Gastroesophageal sphincter (tissue), 3 donors: ENCODE results near the gene SHOX.

ENCODE experiments used
- EP300 ChIP-seq: sonication (generic); formaldehyde crosslinking; IDR thresholded peaks from one replicate; pipeline ENCODE4 v1.6.1; 2017; ENCODE audit warnings: antibody characterized with exemption, mild to moderate bottlenecking
- TF ChIP-seq, protein P1 (sequence below), 4 experiments: fragments of 200-600 bp in 2 of 4; fragments of 450-650 bp in 2 of 4; sonication (generic) in 1 of 4; IDR thresholded peaks; one replicate each; pipeline ENCODE4 v1.5.1; 2017 to 2019; ENCODE audit warnings: antibody characterized with exemption in 4 of 4, mild to moderate bottlenecking in 2 of 4, moderate library complexity in 2 of 4

DNA sequence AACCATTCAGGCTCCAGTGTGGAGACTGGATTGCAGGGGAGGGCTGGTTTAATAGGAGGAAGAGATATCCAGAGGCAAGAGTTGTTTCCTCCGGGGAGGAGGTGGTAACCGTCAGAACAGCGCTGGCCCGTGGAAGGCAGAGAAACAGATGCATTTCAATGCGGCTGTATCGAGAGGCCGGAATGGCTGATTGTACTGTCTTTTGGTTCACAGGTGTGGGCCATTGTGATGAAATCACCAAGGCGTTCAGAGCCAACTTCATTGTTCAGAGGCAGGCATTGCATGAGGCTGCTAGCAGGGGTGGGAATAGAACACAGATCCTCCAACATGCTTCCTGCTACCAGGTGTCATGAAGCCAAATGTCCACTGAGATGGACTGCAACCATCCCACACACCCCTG, 53.0 kb downstream of the SHOX start:
- TF ChIP-seq, protein P1, sequence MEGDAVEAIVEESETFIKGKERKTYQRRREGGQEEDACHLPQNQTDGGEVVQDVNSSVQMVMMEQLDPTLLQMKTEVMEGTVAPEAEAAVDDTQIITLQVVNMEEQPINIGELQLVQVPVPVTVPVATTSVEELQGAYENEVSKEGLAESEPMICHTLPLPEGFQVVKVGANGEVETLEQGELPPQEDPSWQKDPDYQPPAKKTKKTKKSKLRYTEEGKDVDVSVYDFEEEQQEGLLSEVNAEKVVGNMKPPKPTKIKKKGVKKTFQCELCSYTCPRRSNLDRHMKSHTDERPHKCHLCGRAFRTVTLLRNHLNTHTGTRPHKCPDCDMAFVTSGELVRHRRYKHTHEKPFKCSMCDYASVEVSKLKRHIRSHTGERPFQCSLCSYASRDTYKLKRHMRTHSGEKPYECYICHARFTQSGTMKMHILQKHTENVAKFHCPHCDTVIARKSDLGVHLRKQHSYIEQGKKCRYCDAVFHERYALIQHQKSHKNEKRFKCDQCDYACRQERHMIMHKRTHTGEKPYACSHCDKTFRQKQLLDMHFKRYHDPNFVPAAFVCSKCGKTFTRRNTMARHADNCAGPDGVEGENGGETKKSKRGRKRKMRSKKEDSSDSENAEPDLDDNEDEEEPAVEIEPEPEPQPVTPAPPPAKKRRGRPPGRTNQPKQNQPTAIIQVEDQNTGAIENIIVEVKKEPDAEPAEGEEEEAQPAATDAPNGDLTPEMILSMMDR (IDR thresholded peaks at IDR 0.05) = no peak
- TF ChIP-seq EP300 = no peak
